Common myeloid progenitor, CD34-positive (primary cell): ENCODE results near the gene VGF.

ENCODE experiments used
- CTCF ChIA-PET: fragments of 350-600 bp; sonication (Branson Sonifier 250); formaldehyde crosslinking; loops from one replicate; lab custom pipeline; 2021; ENCODE audit warnings: antibody characterized with exemption; lab: Charles Lee
- POLR2A ChIA-PET: fragments of 350-600 bp; sonication (Branson Sonifier 250); formaldehyde crosslinking; loops from one replicate; lab custom pipeline; 2021; ENCODE audit warnings: antibody characterized with exemption; lab: Charles Lee
- DNase-seq, 3 donors: peaks; one replicate each; pipeline versions ENCODE4 v3.0.0 to v3.0.0-alpha.2; 2013
- H3K27ac ChIP-seq, 2 experiments: 1 replicate in 1 of 2; 2 replicates in 1 of 2; pipeline ENCODE4 v1.7.0; 2013; ENCODE audit warnings: inconsistent platforms in 2 of 2, low read length in 2 of 2, mild to moderate bottlenecking in 2 of 2, low read depth in 1 of 2, moderate library complexity in 1 of 2; ENCODE audit not compliant: severe bottlenecking in 2 of 2, insufficient read depth in 1 of 2, poor library complexity in 1 of 2
- H3K27me3 ChIP-seq, 5 experiments: replicated peaks in 2 of 5; 1 replicate in 3 of 5; 2 replicates in 2 of 5; pipeline versions ENCODE4 v1.6.1 to v1.7.0; 2013; ENCODE audit warnings: low read length in 4 of 5, mild to moderate bottlenecking in 2 of 5, moderate library complexity in 2 of 5, inconsistent platforms in 1 of 5; ENCODE audit not compliant: insufficient read depth in 5 of 5, control insufficient read depth in 4 of 5
- H3K36me3 ChIP-seq, 4 experiments: 1 replicate in 2 of 4; 2 replicates in 2 of 4; pipeline versions ENCODE4 v1.6.1 to v1.7.0; 2013; ENCODE audit warnings: low read length in 3 of 4, control low read depth in 1 of 4, mild to moderate bottlenecking in 1 of 4; ENCODE audit not compliant: control insufficient read depth in 4 of 4, insufficient read depth in 4 of 4
- H3K4me1 ChIP-seq, 4 experiments: 1 replicate in 3 of 4; 2 replicates in 1 of 4; pipeline versions ENCODE4 v1.6.1 to v1.7.1; 2013; ENCODE audit warnings: low read length in 3 of 4, mild to moderate bottlenecking in 3 of 4, control low read depth in 1 of 4, inconsistent platforms in 1 of 4, moderate library complexity in 1 of 4; ENCODE audit not compliant: control insufficient read depth in 4 of 4, insufficient read depth in 4 of 4; ENCODE audit errors: control extremely low read depth in 1 of 4
- H3K4me3 ChIP-seq, 7 experiments: 1 replicate in 4 of 7; 2 replicates in 3 of 7; pipeline versions ENCODE4 v1.5.1 to v1.7.0; 2013; ENCODE audit warnings: mild to moderate bottlenecking in 7 of 7, low read length in 6 of 7, moderate library complexity in 6 of 7, inconsistent platforms in 2 of 7, low read depth in 2 of 7, control low read depth in 1 of 7; ENCODE audit not compliant: insufficient read depth in 4 of 7, control insufficient read depth in 1 of 7; ENCODE audit errors: extremely low read depth in 1 of 7
- H3K9me3 ChIP-seq, 5 experiments: 1 replicate in 4 of 5; 2 replicates in 1 of 5; pipeline versions ENCODE4 v1.6.1 to v1.7.1; 2013; ENCODE audit warnings: low read length in 4 of 5, mild to moderate bottlenecking in 2 of 5, inconsistent platforms in 1 of 5, low read depth in 1 of 5, moderate library complexity in 1 of 5; ENCODE audit not compliant: control insufficient read depth in 4 of 5, insufficient read depth in 2 of 5; ENCODE audit errors: control extremely low read depth in 1 of 5
- WGBS: methylation state at CpG from one replicate; pipeline ENCODE4 v1.1.5; 2013; ENCODE audit not compliant: insufficient coverage; 5-methylcytosine and 5-hydroxymethylcytosine counted together

The VGF gene

GRCh38 chr7:101177644-101178043 is 12.3 kb upstream of the VGF start:
- no peaks in the 10 kb centered on the region for H3K9me3 ChIP-seq
- H3K4me1 ChIP-seq: peaks cover 0 to 32% (median 18%) of the 10 kb centered on the region in 4 experiments
- ChIA-PET POLR2A (interaction anchor here (0.6 to 0.7 kb wide), 3 partner anchors 8 to 64 kb away, joined by 3 to 5 read pairs (median 3); no protein-coding TSS in a partner anchor), CTCF (interaction anchor here (0.6 to 2.3 kb wide), 3 partner anchors 15 to 86 kb away, joined by 3 to 8 read pairs (median 4); no protein-coding TSS in a partner anchor)
- peaks cover 20 to 98% (median 43%) of the 10 kb centered on the region in 5 experiments for H3K27me3 ChIP-seq
- H3K27ac ChIP-seq: no peak overlapping the region
- 100% methylated on average over 2 of the region's 2 CpGs for WGBS
- no peak overlapping the region for H3K4me3 ChIP-seq
- no peak for DNase-seq
- no peaks in the 10 kb centered on the region for H3K36me3 ChIP-seq

- no peaks in the 10 kb centered on the region for H3K36me3 ChIP-seq
- no peaks in the 10 kb centered on the region for H3K9me3 ChIP-seq
- CTCF ChIA-PET: interaction anchor here (1.2 to 2.9 kb wide), 4 partner anchors 14 to 107 kb away, joined by 3 to 16 read pairs (median 6); no protein-coding TSS in a partner anchor
- 67% methylated on average over 1 of the region's 3 CpGs for WGBS
- H3K27ac ChIP-seq: no peak overlapping the region
- no peak for DNase-seq
- POLR2A ChIA-PET: no interaction called here
- peaks cover 13 to 100% (median 51%) of the 10 kb centered on the region in 5 experiments for H3K27me3 ChIP-seq
- peaks cover 0 to 49% (median 30%) of the 10 kb centered on the region in 4 experiments for H3K4me1 ChIP-seq
- H3K4me3 ChIP-seq: no peak overlapping the region
Observed at GRCh38 chr7:101175664-101176063, 10.3 kb upstream of the VGF start.

- H3K4me1 ChIP-seq: peaks cover 0 to 43% (median 33%) of the 10 kb centered on the region in 4 experiments
- H3K4me3 ChIP-seq: no peak overlapping the region
- DNase-seq: peak in 1 of 3 donors; percentile 40
- no peak overlapping the region for H3K27ac ChIP-seq
- WGBS: 7% methylated on average over 19 of the region's 28 CpGs
- POLR2A ChIA-PET: interaction anchor here (1.3 kb wide), 1 partner anchor 19 kb away, joined by 3 read pairs; no protein-coding TSS in a partner anchor
- CTCF ChIA-PET: interaction anchor here (0.8 to 2.9 kb wide), 11 partner anchors 8 to 108 kb away, joined by 3 to 17 read pairs (median 3); no protein-coding TSS in a partner anchor
- H3K27me3 ChIP-seq: peaks cover 15 to 100% (median 57%) of the 10 kb centered on the region in 5 experiments
- H3K36me3 ChIP-seq: no peaks in the 10 kb centered on the region
- H3K9me3 ChIP-seq: no peaks in the 10 kb centered on the region
Observed at GRCh38 chr7:101174322-101174854, 9.0 kb upstream of the VGF start.

GRCh38 chr7:101173752-101174244 is 8.4 kb upstream of the VGF start:
- CTCF ChIA-PET: interaction anchor here (0.8 to 2.4 kb wide), 10 partner anchors 9 to 109 kb away, joined by 3 to 17 read pairs (median 3); no protein-coding TSS in a partner anchor
- POLR2A ChIA-PET: interaction anchor here (1.3 kb wide), 1 partner anchor 19 kb away, joined by 3 read pairs; no protein-coding TSS in a partner anchor
- H3K4me3 ChIP-seq: peak overlapping the region in 2 of 7 experiments; percentile 31 to 33
- peaks cover 0 to 42% (median 31%) of the 10 kb centered on the region in 4 experiments for H3K4me1 ChIP-seq
- WGBS: 6% methylated on average over 11 of the region's 16 CpGs
- H3K27ac ChIP-seq: no peak overlapping the region
- peaks cover 17 to 100% (median 63%) of the 10 kb centered on the region in 5 experiments for H3K27me3 ChIP-seq
- no peaks in the 10 kb centered on the region for H3K36me3 ChIP-seq
- DNase-seq: peak; percentile 60 to 67 (median 66)
- H3K9me3 ChIP-seq: no peaks in the 10 kb centered on the region

GRCh38 chr7:101172854-101173751 is 7.7 kb upstream of the VGF start:
- peaks cover 15 to 100% (median 64%) of the 10 kb centered on the region in 5 experiments for H3K27me3 ChIP-seq
- no peak overlapping the region for H3K27ac ChIP-seq
- H3K4me1 ChIP-seq: peaks cover 0 to 42% (median 31%) of the 10 kb centered on the region in 4 experiments
- H3K36me3 ChIP-seq: no peaks in the 10 kb centered on the region
- H3K9me3 ChIP-seq: no peaks in the 10 kb centered on the region
- ChIA-PET CTCF (interaction anchor here (0.8 to 2.4 kb wide), 9 partner anchors 9 to 110 kb away, joined by 3 to 17 read pairs (median 3); no protein-coding TSS in a partner anchor), POLR2A (interaction anchor here (1.3 kb wide), 1 partner anchor 20 kb away, joined by 3 read pairs; no protein-coding TSS in a partner anchor)
- peak overlapping the region in 3 of 7 experiments; percentile 31 to 43 (median 33) for H3K4me3 ChIP-seq
- DNase-seq: peak; percentile 73 to 80 (median 77)
- 1% methylated on average over 41 of the region's 53 CpGs for WGBS

- CTCF ChIA-PET: interaction anchor here (0.8 to 3.1 kb wide), 10 partner anchors 14 to 111 kb away, joined by 3 to 19 read pairs (median 4); no protein-coding TSS in a partner anchor
- Histone ChIP-seq H3K9me3 (no peaks in the 10 kb centered on the region), H3K4me3 (peak overlapping the region in 4 of 7 experiments; percentile 13 to 43 (median 26)), H3K27me3 (peaks cover 10 to 100% (median 64%) of the 10 kb centered on the region in 5 experiments), H3K36me3 (no peaks in the 10 kb centered on the region), H3K27ac (no peak overlapping the region), H3K4me1 (peaks cover 0 to 43% (median 33%) of the 10 kb centered on the region in 4 experiments)
- WGBS: under 1% methylated on average over 78 of the region's 79 CpGs
- DNase-seq: peak; percentile 57 to 89 (median 85)
- POLR2A ChIA-PET: no interaction called here
Observed at GRCh38 chr7:101172005-101172853, 6.9 kb upstream of the VGF start.
